GM10266 (cell line): ENCODE data around the gene MTARC1.

Experiments
- DNase-seq: peaks from one replicate; pipeline ENCODE4 v3.0.0; 2012; ENCODE audit errors: extremely low spot score
- CTCF ChIP-seq: IDR thresholded peaks from 2 replicates; pipeline ENCODE4 v1.5.1; 2012; ENCODE audit warnings: mild to moderate bottlenecking, low read depth; ENCODE audit not compliant: control insufficient read depth, insufficient read depth; ENCODE audit errors: missing control alignments

Gene MTARC1

DNA sequence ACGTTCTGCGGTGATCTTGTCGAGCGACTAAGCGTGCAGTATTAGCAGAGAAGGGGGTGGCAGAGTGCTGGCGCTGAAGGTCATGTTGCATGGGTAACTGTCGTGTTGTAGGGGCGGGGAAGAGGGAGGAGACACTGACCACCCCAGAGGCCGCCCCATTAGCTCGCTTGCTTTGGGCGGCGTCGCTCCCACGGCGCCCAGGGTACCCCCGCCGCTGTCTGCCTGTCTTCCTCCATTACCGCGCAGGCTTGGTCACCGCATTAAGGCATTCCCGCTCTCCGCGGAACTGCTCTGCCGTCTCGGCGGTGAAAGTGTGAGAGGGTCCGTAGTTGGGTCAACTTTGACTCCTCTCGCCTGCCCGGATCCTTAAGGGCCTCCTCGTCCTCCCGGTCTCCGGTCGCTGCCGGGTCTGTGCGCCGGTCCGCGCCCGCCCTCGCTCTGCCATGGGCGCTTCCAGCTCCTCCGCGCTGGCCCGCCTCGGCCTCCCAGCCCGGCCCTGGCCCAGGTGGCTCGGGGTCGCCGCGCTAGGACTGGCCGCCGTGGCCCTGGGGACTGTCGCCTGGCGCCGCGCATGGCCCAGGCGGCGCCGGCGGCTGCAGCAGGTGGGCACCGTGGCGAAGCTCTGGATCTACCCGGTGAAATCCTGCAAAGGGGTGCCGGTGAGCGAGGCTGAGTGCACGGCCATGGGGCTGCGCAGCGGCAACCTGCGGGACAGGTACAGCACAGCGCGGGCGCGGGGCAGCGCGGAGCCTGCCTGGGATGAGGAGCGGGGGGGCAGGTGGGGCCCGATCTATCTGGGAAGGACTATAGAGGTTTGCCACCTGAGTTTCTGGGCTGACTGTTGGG lies 38.4 kb upstream of the MTARC1 start, which contains the start of gene MTARC2:
Gene MTARC2 (plus strand): TSS at position 234 of the 846 bp plus-strand sequence. CDS start 210 bp downstream, at position 444.
- DNase-seq = peak; percentile 66
- no peak for TF ChIP-seq CTCF

GRCh38 chr1:220748936-220749335 lies 37.8 kb upstream of the MTARC1 start:
- DNase-seq = no peak
- TF ChIP-seq CTCF = no peak

- TF ChIP-seq CTCF = no peak
- no peak for DNase-seq
Measured at GRCh38 chr1:220750131-220750515, 36.6 kb upstream of the MTARC1 start.

- DNase-seq = no peak
- no peak for TF ChIP-seq CTCF
Measured at GRCh38 chr1:220751111-220751510, 35.6 kb upstream of the MTARC1 start.

- DNase-seq = no peak
- TF ChIP-seq CTCF = no peak
Measured at GRCh38 chr1:220754212-220754917, 32.3 kb upstream of the MTARC1 start.

DNA sequence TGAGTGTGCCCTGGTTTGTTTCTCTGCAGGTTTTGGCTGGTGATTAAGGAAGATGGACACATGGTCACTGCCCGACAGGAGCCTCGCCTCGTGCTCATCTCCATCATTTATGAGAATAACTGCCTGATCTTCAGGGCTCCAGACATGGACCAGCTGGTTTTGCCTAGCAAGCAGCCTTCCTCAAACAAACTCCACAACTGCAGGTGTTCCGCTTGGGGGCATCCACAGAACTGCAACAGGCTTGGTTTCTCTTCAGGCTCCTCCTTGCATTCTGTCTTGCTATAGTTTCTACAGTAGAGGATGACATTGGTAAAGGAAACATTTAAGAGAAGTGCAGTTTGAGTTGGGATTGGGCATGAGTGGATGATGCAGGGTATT lies 31.8 kb upstream of the MTARC1 start:
- no peak for DNase-seq
- TF ChIP-seq CTCF = no peak

- TF ChIP-seq CTCF = no peak
- DNase-seq = no peak
Measured at GRCh38 chr1:220755309-220755708, 31.4 kb upstream of the MTARC1 start.
